Right forelimb (tissue), 1 donor: ENCODE measurements around the gene HCFC1R1.

Experiments used
- DNase-seq: peaks from one replicate; pipeline ENCODE4 v3.0.0-alpha.2; 2018

The HCFC1R1 gene

DNA sequence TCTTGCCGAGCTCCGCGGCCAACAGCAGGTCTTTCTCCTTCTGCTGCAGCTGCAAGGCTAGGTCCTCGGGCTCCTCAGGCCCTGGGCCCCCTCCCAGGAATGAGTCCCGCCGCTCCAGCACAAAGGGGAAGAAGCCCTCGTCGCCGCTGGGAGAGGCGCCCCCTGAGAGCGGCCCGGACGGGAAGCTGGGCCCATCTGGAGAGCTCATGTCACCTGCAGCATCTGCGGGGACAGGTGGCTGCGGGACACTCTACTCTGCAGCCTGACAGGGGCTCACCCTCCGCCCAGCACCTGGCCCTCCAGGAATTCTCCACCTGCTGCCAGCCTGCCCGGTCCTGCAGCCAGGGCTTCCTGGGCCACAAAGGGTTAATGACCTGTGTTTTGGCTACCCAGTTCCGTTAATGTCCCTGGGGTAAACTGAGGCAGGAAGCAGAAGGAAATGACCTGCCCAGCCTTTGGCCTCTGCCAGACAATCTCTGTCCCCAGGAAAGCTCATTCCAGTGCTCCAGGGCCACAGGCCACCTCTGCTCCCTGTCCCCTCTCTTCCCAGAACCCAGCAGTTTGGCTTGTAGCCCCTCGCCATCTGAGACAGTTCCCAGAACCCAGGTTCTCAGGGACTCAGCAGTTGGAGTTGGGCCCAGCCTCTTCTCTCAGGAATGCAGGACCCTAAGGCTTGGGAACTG, 11.7 kb upstream of the HCFC1R1 start:
- DNase-seq: no peak

DNA sequence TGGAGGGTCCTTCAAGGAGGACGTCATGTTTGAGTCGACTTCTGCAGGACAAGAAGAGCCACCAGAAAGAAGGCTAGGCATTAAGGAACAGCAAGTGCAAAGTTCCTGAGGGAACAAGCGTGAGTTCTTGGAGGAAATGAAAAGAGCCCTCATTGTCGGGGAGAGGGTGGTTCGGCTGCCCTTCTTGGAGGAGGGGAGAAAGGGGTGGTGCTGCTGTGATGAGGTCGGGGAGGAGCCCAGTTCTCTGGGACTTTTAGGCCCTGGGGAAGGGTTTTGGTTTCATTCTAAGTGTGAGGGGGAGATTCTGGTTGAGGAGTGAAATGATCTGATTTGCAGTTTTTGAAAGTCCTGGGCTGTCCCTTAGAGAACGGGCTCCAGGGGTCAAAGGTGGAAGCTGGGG, 8.9 kb upstream of the HCFC1R1 start:
- DNase-seq: no peak

- no peak for DNase-seq
Measured at GRCh38 chr16:3030222-3031212, 6.8 kb upstream of the HCFC1R1 start.

- no peak for DNase-seq
Measured at GRCh38 chr16:3029491-3030221, 5.9 kb upstream of the HCFC1R1 start.

GRCh38 chr16:3028716-3029319, 5.1 kb upstream of the HCFC1R1 start:
- no peak for DNase-seq

DNA sequence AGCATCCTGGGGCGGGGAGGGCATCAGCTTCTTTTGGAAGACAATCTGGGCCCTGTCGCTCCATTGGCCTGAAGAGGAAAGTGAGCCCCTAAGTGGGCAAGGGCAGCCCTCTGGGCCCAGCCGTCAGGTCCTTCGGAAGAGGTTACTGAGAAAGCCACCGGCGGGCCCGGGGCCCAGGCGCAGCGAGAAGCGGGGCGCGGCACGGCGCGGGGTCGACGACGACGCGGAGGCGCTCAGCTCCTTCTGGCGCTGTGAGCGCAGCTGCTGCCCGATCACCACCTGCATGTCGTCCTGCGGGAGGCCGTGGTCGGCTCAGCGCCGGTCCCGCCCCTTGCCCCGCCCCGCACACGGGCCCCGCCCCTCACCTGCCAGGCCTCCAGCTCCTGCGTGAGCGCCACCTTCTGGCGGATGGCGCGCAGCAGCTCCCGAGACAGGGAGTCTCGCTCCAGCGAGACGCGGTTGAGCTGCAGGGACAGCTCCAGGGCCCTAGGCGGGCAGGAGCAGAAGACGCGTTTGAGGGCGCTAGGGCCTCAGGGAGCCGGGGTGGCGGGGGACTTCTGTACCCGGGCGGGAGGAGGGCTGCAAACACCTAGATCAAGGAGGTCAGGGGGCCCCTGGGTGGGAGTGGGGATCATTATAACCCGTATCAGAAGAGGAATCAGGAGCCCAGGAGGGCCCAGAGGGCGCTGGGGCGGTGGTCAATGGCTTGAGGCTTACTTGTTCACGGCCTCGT, 4.4 kb upstream of the HCFC1R1 start:
- peak; percentile 83 for DNase-seq

- DNase-seq: no peak
Measured at GRCh38 chr16:3027489-3027795, 3.7 kb upstream of the HCFC1R1 start.

DNA sequence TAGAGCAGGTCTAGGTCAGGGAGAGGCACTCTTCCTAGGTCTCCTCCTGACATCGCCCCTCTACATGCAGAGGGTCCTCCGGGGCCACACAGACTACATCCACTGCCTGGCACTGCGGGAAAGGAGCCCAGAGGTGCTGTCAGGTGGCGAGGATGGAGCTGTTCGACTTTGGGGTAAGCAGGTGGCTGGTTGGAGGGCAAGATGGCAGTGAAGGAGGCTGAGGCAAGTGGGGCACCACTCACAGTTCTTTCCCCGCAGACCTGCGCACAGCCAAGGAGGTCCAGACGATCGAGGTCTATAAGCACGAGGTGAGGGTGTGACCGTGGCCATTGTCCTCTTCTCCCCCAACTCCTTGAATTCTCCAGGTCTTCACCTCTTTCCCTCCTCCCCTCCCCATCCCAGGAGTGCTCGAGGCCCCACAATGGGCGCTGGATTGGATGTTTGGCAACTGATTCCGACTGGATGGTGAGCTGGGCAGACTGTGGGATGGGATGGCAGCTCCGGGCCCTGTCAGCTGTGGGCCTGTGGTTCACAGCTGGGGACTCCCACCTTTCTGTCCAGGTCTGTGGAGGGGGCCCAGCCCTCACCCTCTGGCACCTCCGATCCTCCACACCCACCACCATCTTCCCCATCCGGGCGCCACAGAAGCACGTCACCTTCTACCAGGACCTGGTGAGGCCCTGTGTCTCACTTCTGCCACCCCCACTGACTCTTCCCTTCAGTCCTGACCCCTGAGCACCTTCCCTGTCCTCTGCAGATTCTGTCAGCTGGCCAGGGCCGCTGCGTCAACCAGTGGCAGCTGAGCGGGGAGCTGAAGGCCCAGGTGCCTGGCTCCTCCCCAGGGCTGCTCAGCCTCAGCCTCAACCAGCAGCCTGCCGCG, 3.1 kb upstream of the HCFC1R1 start:
- DNase-seq: no peak

- no peak for DNase-seq
Measured at GRCh38 chr16:3026003-3026378, 2.2 kb upstream of the HCFC1R1 start.

- no peak for DNase-seq
Measured at GRCh38 chr16:3025032-3026002, 1.6 kb upstream of the HCFC1R1 start.

GRCh38 chr16:3023415-3023668, 400 bp downstream of the HCFC1R1 start:
- DNase-seq: peak; percentile 65

DNA sequence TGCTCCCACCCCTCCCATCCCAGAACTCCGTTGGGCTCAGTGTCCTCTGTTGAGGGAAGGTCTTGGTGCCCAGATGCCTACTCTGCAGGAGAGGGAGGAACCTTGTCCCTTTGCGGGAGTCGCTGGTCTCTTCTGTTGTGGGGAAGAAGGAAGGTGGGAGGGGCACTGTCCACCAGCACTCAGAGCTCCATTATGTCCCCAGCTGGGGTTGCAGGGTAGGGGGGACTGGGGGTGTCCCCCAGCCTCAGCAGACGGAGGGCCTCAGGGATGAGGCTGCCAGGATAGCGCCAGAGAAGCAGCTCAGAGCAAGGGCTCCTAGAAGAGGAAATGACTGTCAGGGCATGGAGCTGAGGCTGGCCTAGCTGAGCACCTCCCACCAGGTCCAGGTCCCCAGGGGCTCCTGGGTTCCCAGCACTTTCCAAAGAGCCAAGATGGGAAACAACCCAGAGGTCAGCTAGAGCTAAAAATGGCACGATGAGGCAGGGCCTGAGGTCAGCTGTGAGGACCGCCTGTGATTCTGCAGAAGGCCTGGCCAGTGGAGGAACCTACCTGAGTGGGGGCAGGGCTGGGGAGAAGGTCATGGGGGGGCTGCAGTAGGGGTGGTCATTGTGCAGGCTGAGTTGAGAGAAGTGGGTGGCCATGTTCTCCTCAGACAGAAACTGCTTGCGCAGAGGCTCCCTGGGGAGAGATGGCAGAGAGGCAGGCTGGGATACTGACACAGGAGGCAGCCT, 893 bp downstream of the HCFC1R1 start:
- DNase-seq: no peak

- peak; percentile 90 for DNase-seq
Measured at GRCh38 chr16:3022208-3022683, 1.5 kb downstream of the HCFC1R1 start.

DNA sequence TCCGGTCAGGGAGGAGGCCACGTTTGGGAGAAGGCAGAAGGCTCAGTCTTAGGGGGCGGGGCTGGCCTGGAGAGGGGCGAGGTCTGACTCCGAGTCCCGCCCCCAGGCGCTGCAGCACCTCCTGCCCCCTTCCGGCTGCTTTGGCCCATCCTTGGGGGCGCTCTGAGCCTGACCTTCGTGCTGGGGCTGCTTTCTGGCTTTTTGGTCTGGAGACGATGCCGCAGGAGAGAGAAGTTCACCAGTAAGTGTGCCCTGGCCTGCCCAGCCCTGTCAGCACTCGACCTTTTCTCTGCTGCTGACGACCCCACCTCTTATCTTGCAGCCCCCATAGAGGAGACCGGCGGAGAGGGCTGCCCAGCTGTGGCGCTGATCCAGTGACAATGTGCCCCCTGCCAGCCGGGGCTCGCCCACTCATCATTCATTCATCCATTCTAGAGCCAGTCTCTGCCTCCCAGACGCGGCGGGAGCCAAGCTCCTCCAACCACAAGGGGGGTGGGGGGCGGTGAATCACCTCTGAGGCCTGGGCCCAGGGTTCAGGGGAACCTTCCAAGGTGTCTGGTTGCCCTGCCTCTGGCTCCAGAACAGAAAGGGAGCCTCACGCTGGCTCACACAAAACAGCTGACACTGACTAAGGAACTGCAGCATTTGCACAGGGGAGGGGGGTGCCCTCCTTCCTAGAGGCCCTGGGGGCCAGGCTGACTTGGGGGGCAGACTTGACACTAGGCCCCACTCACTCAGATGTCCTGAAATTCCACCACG, 2.1 kb downstream of the HCFC1R1 start:
- peak; percentile 66 for DNase-seq

DNA sequence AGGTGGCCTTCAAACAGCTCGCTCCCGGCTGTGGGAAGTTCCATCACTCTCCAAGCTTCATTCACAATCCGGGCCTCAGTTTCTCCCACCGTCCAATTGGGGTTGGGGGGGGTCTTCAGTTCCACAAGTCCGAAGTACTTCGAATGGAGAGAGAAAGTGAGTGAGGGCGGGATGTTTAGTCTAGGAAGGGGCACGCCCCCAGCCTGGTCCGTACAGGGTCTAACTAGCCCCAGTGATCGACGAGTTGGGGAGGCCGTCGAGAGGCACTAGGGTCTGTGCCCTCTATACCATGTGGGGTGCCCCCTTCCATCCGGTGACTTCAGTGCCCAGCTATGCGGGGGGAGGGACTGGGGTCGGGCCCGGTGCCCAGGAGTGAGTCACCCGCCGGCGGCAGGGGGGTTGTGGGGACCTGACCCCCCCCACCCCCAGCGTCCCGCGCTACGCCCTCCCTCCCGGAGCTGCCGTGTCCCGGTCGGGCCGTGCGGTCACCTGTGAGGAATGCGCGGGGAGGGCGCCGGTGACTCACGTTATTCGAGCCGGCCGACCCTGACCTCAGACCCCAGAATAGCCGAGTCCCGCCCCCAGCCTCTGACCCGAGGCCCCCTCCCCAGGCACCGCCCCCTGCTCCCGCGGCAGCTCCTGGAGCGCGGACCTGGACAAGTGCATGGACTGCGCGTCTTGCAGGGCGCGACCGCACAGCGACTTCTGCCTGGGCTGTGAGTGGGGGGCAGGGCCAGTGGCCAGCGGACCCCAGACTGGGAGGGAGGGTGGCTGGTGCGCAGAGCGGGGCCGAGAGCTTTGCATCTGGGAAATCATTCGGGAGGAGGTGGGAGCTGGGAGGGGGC, 2.9 kb downstream of the HCFC1R1 start:
- DNase-seq: peak; percentile 82

GRCh38 chr16:3020247-3020603, 3.5 kb downstream of the HCFC1R1 start, which contains the start of gene TNFRSF12A:
Gene TNFRSF12A, plus strand, starts transcription at chr16:3020368. Its CDS starts 30 bp downstream, at chr16:3020398.
- peak; percentile 83 for DNase-seq

- DNase-seq: no peak
Measured at GRCh38 chr16:3019594-3020246, 4.0 kb downstream of the HCFC1R1 start.
